ENCODE results near the gene SIMC1.
"Not testable (repeated sequence)": the region's sequence is repeated elsewhere in the genome, so short reads cannot be mapped to it uniquely, and the experiment has no call there.

Gene SIMC1

DNA sequence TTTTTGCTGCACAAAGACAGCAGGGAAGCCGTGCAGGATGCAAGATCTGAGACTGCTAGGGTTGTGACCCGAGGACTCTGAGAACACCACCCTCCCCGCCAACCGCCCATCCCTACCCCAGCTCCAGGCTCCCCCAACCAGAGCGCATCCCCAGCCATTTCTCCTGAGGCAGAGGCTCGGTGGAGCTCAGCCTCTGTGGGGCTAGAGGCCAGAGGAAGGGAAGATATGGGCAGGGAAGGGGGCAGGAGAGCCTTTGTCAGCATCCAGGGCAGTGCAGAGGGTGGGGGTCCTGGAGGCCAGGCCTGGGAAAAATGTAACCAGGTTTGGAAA is 43.2 kb upstream of the SIMC1 start:
- not testable (repeated sequence) for H3K27me3 ChIP-seq (replicated peaks; ENCODE audit: control insufficient read depth, insufficient read depth, low read length); DNase-seq (ENCODE audit: extremely low read depth, insufficient read length); H3K4me3 ChIP-seq (replicated peaks; ENCODE audit: low read depth, low read length); H3K36me3 ChIP-seq (ENCODE audit: control insufficient read depth, insufficient read depth, low read length)

GRCh38 chr5:176195487-176196207 is 42.6 kb upstream of the SIMC1 start:
- not testable (repeated sequence) for H3K27me3 ChIP-seq (replicated peaks; ENCODE audit: control insufficient read depth, insufficient read depth, low read length); H3K4me3 ChIP-seq (replicated peaks; ENCODE audit: low read depth, low read length); DNase-seq (ENCODE audit: extremely low read depth, insufficient read length); H3K36me3 ChIP-seq (ENCODE audit: control insufficient read depth, insufficient read depth, low read length)

- H3K4me3 ChIP-seq (replicated peaks; ENCODE audit: low read depth, low read length); H3K36me3 ChIP-seq (ENCODE audit: control insufficient read depth, insufficient read depth, low read length); DNase-seq (ENCODE audit: extremely low read depth, insufficient read length); H3K27me3 ChIP-seq (replicated peaks; ENCODE audit: control insufficient read depth, insufficient read depth, low read length): not testable (repeated sequence)
These were observed 41.4 kb upstream of the SIMC1 start for GRCh38 chr5:176196781-176197180.

DNA sequence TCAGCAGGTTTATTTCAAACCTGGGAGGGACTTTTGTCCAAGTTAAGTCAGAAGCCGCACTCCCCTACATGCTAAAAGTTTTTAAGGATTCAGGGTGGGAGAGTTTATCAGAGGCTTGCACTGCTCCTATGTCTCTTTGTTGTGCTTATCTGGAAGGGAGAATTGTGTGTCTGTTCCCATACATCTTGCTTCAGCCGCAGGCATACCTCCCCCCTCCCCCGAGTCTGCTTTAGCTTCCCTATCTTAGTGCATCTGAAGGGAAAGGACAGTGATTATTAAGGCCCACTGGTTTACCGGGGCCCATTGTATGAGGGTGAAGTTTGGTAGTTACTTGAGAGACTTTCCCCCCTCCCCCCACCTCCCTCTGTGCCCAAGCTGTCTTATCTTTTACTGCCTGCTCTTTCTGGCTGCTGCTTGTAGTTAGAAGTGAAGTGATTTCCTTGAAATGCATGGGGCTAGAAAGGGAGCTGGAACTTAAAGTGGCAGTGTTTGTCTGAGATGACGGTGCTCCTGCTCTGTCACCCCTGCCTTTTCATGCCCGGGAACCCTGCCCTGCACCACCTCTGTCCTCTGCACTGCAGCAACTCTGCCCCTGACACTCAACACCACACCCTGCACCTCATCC is 40.9 kb upstream of the SIMC1 start:
- not testable (repeated sequence) for DNase-seq (ENCODE audit: extremely low read depth, insufficient read length); H3K36me3 ChIP-seq (ENCODE audit: control insufficient read depth, insufficient read depth, low read length); H3K27me3 ChIP-seq (replicated peaks; ENCODE audit: control insufficient read depth, insufficient read depth, low read length); H3K4me3 ChIP-seq (replicated peaks; ENCODE audit: low read depth, low read length)

DNA sequence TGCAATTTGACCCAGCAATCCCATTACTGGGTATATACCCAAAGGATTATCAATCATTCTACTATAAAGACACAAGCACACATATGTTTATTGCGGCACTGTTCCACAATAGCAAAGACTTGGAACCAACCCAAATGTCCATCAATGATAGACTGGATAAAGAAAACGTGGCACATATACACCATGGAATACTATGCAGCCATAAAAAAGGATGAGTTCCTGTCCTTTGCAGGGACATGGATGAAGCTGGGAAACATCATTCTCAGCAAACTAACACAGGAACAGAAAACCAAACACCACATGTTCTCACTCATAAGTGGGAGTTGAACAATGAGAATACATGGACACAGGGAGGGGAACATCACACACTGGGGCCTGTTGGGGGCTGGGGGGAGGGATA is 39.9 kb upstream of the SIMC1 start:
- not testable (repeated sequence) for DNase-seq (ENCODE audit: extremely low read depth, insufficient read length); H3K36me3 ChIP-seq (ENCODE audit: control insufficient read depth, insufficient read depth, low read length); H3K4me3 ChIP-seq (replicated peaks; ENCODE audit: low read depth, low read length); H3K27me3 ChIP-seq (replicated peaks; ENCODE audit: control insufficient read depth, insufficient read depth, low read length)

GRCh38 chr5:176198991-176199733 is 39.1 kb upstream of the SIMC1 start:
- H3K27me3 ChIP-seq (replicated peaks; ENCODE audit: control insufficient read depth, insufficient read depth, low read length); H3K36me3 ChIP-seq (ENCODE audit: control insufficient read depth, insufficient read depth, low read length); H3K4me3 ChIP-seq (replicated peaks; ENCODE audit: low read depth, low read length); DNase-seq (ENCODE audit: extremely low read depth, insufficient read length): not testable (repeated sequence)

DNA sequence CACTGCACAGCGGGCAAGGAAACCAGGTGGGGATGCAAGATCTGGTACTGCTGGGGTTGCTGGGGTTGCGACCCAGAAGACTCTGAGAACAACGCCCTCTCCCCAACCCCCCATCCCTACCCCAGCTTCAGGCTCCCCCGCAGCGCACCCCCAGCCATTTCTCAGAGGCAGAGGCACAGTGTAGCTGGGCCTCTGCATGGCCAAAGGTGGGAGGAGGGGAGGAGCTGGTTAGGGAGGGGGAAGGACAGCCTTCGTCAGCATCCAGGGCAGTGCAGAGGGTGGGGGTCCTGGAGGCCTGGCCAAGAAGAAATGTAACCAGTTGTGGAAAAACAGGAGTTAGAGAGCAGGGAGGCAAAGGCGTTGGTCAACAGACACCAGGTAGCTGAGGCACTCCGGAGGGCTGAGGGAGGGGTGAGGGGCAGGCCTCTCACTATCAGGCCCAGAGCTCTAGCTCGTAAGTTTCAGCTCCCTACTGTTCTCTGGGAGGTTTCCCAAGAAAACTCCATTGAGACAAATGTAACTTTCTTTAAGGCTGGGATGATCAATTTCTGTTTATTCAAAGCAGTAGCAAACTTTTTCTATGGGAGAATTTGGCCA is 38.3 kb upstream of the SIMC1 start:
- not testable (repeated sequence) for H3K27me3 ChIP-seq (replicated peaks; ENCODE audit: control insufficient read depth, insufficient read depth, low read length); H3K36me3 ChIP-seq (ENCODE audit: control insufficient read depth, insufficient read depth, low read length); DNase-seq (ENCODE audit: extremely low read depth, insufficient read length); H3K4me3 ChIP-seq (replicated peaks; ENCODE audit: low read depth, low read length)

- TF ChIP-seq, protein P1, sequence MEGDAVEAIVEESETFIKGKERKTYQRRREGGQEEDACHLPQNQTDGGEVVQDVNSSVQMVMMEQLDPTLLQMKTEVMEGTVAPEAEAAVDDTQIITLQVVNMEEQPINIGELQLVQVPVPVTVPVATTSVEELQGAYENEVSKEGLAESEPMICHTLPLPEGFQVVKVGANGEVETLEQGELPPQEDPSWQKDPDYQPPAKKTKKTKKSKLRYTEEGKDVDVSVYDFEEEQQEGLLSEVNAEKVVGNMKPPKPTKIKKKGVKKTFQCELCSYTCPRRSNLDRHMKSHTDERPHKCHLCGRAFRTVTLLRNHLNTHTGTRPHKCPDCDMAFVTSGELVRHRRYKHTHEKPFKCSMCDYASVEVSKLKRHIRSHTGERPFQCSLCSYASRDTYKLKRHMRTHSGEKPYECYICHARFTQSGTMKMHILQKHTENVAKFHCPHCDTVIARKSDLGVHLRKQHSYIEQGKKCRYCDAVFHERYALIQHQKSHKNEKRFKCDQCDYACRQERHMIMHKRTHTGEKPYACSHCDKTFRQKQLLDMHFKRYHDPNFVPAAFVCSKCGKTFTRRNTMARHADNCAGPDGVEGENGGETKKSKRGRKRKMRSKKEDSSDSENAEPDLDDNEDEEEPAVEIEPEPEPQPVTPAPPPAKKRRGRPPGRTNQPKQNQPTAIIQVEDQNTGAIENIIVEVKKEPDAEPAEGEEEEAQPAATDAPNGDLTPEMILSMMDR (IDR thresholded peaks at IDR 0.05; ENCODE audit: insufficient read depth, low read length, poor library complexity, severe bottlenecking), result no peak
These were observed 36.4 kb upstream of the SIMC1 start for GRCh38 chr5:176201811-176202210.

DNA sequence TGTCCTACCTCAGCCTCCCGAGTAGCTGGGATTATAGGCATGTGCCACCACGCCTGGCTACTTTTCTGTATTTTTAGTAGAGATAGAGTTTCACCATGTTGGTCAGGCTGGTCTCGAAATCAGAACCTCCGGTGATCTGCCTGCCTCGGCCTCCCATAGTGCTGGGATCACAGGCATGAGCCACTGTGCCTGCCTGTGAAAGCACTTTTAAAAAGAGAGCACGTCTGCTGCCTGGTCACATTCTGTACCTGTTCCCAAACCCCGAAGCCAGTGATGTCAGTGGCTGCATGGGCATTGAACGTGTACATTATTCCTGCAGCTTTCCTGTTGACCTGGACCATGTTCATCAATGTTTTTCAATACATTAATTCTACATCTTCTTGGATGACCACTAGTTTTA is 35.1 kb upstream of the SIMC1 start:
- no peaks in the 10 kb centered on the region for H3K36me3 ChIP-seq (ENCODE audit: control insufficient read depth, insufficient read depth, low read length)
- TF ChIP-seq, protein P1 (IDR thresholded peaks at IDR 0.05; ENCODE audit: insufficient read depth, low read length, poor library complexity, severe bottlenecking), result no peak
- no peaks in the 10 kb centered on the region; the same call in 1 of the 2 replicates for H3K27me3 ChIP-seq (replicated peaks; ENCODE audit: control insufficient read depth, insufficient read depth, low read length)

More at GRCh38 chr5:176201811-176202210, 36.4 kb upstream of the SIMC1 start:
- H3K27me3 ChIP-seq (replicated peaks; ENCODE audit: control insufficient read depth, insufficient read depth, low read length), result no peaks in the 10 kb centered on the region; the same call in 1 of the 2 replicates
- H3K36me3 ChIP-seq (ENCODE audit: control insufficient read depth, insufficient read depth, low read length), result no peaks in the 10 kb centered on the region
- no peak overlapping the region for H3K4me3 ChIP-seq (replicated peaks; ENCODE audit: low read depth, low read length)
- no peak for DNase-seq (ENCODE audit: extremely low read depth, insufficient read length)

DNA sequence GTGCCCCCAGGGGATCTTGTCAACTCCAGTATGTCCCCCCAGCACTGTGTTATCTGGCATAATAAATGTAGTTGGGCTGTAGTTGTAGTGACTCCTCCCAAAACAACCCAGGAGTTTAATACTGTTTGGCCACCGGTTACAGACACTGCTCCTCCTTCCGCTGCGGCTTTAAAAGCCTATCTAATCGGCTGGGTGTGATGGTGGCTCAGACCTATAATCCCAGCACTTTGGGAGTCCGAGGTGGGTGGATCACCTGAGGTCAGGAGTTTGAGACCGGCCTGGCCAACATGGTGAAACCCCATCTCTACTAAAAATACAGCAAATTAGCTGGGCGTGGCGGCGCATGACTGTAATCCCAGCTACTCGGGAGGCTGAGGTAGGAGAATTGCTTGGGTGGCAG is 34.7 kb upstream of the SIMC1 start:
- DNase-seq (ENCODE audit: extremely low read depth, insufficient read length); H3K27me3 ChIP-seq (replicated peaks; ENCODE audit: control insufficient read depth, insufficient read depth, low read length); H3K4me3 ChIP-seq (replicated peaks; ENCODE audit: low read depth, low read length); H3K36me3 ChIP-seq (ENCODE audit: control insufficient read depth, insufficient read depth, low read length): not testable (repeated sequence)

More for the DNA sequence above, 35.1 kb upstream of the SIMC1 start:
- no peak for DNase-seq (ENCODE audit: extremely low read depth, insufficient read length)
- no peak overlapping the region for H3K4me3 ChIP-seq (replicated peaks; ENCODE audit: low read depth, low read length)

- H3K4me3 ChIP-seq (replicated peaks; ENCODE audit: low read depth, low read length); DNase-seq (ENCODE audit: extremely low read depth, insufficient read length); H3K36me3 ChIP-seq (ENCODE audit: control insufficient read depth, insufficient read depth, low read length); H3K27me3 ChIP-seq (replicated peaks; ENCODE audit: control insufficient read depth, insufficient read depth, low read length): not testable (repeated sequence)
These were observed 23.7 kb upstream of the SIMC1 start for GRCh38 chr5:176214466-176215021.

Measured in GM06990 (cell line).